A549 (cell line): ENCODE data around the gene CDX1. TPM values are rescaled to one million over a fixed set of nuclear protein-coding genes. Genes with fewer than 3 reads are reported as not detected.

ENCODE experiments used
- ATAC-seq, 2 experiments: fragments of 200-7000 bp in 1 of 2; fragments of >200 bp in 1 of 2; cut with Nextera tagmentation in 1 of 2; cut with Tn5 transposase in 1 of 2; 3 replicates each; pipeline versions ENCODE4 v1.8.0 to v1.9.1; 2018 to 2020; ENCODE audit warnings: mild to moderate bottlenecking in 1 of 2, moderate library complexity in 1 of 2
- CTCF ChIA-PET: fragments of 300-600 bp; sonication (Branson Sonifier 250); formaldehyde crosslinking; extraction: SDS; loops from one replicate; lab custom pipeline; 2021; ENCODE audit warnings: antibody characterized with exemption, inconsistent platforms; lab: Yijun Ruan, JAX
- POLR2A ChIA-PET: fragments of 350-600 bp; formaldehyde crosslinking; extraction: SDS; loops from one replicate; lab custom pipeline; 2021; ENCODE audit warnings: antibody characterized with exemption, inconsistent platforms; lab: Yijun Ruan, JAX
- DNase-seq, 2 experiments: peaks; one replicate each; pipeline versions ENCODE4 v3.0.0 to v3.0.0-alpha.2; 2011 to 2016; ENCODE audit warnings: low read depth in 1 of 2, low spot score in 1 of 2
- FAIRE-seq: peaks from 2 replicates; lab custom pipeline; 2011; peaks lifted over from hg19 to GRCh38; lab: Jason Lieb, UNC
- H3K27ac ChIP-seq, 2 experiments: fragments of >200 bp; sonication (Bioruptor Twin); formaldehyde crosslinking; 3 replicates each; pipeline ENCODE4 v1.5.1; 2016 to 2017
- H3K4me1 ChIP-seq: fragments of >200 bp; sonication (Bioruptor Twin); formaldehyde crosslinking; 3 replicates; pipeline ENCODE4 v1.6.1; 2016
- H3K4me2 ChIP-seq: fragments of >200 bp; sonication (Bioruptor Twin); formaldehyde crosslinking; 3 replicates; pipeline ENCODE4 v1.6.1; 2016
- H3K4me3 ChIP-seq: fragments of >200 bp; sonication (Bioruptor Twin); formaldehyde crosslinking; 3 replicates; pipeline ENCODE4 v1.5.1; 2016
- H3K9me3 ChIP-seq: fragments of >200 bp; sonication (Bioruptor Twin); formaldehyde crosslinking; 3 replicates; pipeline ENCODE4 v1.6.1; 2016
- BHLHE40 ChIP-seq: IDR thresholded peaks from 2 replicates; pipeline ENCODE4 v1.6.1; 2012; ENCODE audit warnings: low read depth, low read length, inconsistent platforms
- CHD2 ChIP-seq: fragments of 150-350 bp; IDR thresholded peaks from 2 replicates; pipeline ENCODE4 v1.6.1; 2014; ENCODE audit warnings: low read length; ENCODE audit not compliant: partially characterized antibody
- CTCF ChIP-seq: fragments of >200 bp; sonication (Bioruptor Twin); formaldehyde crosslinking; IDR thresholded peaks from 3 replicates; pipeline ENCODE4 v1.5.1; 2016
- FOSB ChIP-seq: fragments of 250-450 bp; sonication (Bioruptor Pico); IDR thresholded peaks from 2 replicates; pipeline ENCODE4 v1.5.0; 2020; ENCODE audit warnings: mild to moderate bottlenecking, moderate library complexity
- FOSL2 ChIP-seq, 2 experiments: fragments of 450-650 bp in 1 of 2; fragments of >200 bp in 1 of 2; sonication (Bioruptor Twin) in 1 of 2; formaldehyde crosslinking; IDR thresholded peaks; 2 replicates each; pipeline versions ENCODE4 v1.5.0 to v1.6.1; 2016 to 2020; ENCODE audit warnings: mild to moderate bottlenecking in 1 of 2, moderate library complexity in 1 of 2
- HOXA7 ChIP-seq: fragments of 250-450 bp; sonication (Bioruptor Pico); IDR thresholded peaks from 2 replicates; pipeline ENCODE4 v1.5.0; 2020; ENCODE audit warnings: mild to moderate bottlenecking, moderate library complexity
- HOXB5 ChIP-seq: fragments of 250-450 bp; sonication (Bioruptor Pico); IDR thresholded peaks from 2 replicates; pipeline ENCODE4 v1.5.0; 2020; ENCODE audit warnings: mild to moderate bottlenecking, moderate library complexity
- JUNB ChIP-seq: fragments of >200 bp; sonication (Bioruptor Twin); formaldehyde crosslinking; IDR thresholded peaks from 2 replicates; pipeline ENCODE4 v1.6.1; 2016
- MAFK ChIP-seq: fragments of 450-650 bp; IDR thresholded peaks from 2 replicates; pipeline ENCODE4 v1.6.1; 2014; ENCODE audit not compliant: partially characterized antibody
- MAX ChIP-seq: IDR thresholded peaks from 2 replicates; pipeline ENCODE4 v1.6.1; 2012
- MYC ChIP-seq: IDR thresholded peaks from 2 replicates; pipeline ENCODE4 v1.6.1; 2012; ENCODE audit warnings: mild to moderate bottlenecking, inconsistent platforms, low read length, improper control_type of control experiment, borderline replicate concordance
- NPAS2 ChIP-seq: fragments of 250-450 bp; sonication (Bioruptor Pico); IDR thresholded peaks from 2 replicates; pipeline ENCODE4 v1.8.0; 2022; ENCODE audit warnings: mild to moderate bottlenecking, moderate library complexity, borderline replicate concordance
- REST ChIP-seq: fragments of 200-600 bp; sonication (generic); IDR thresholded peaks from 2 replicates; pipeline ENCODE4 v1.6.1; 2016; ENCODE audit warnings: antibody characterized with exemption, mild to moderate bottlenecking, moderate library complexity
- RFX5 ChIP-seq: fragments of 450-650 bp; IDR thresholded peaks from 2 replicates; pipeline ENCODE4 v1.7.1; 2014; ENCODE audit warnings: antibody characterized with exemption, mild to moderate bottlenecking, moderate library complexity
- ZNF302 ChIP-seq: fragments of 250-450 bp; sonication (Bioruptor Pico); IDR thresholded peaks from 2 replicates; pipeline ENCODE4 v1.9.0; 2021; ENCODE audit warnings: inconsistent platforms, mild to moderate bottlenecking, moderate library complexity
- WGBS: methylation state at CpG from one replicate; pipeline ENCODE4 v1.1.6; 2017; ENCODE audit errors: missing lambda C conversion rate; 5-methylcytosine and 5-hydroxymethylcytosine counted together
- polyA plus RNA-seq, 4 experiments: library from polyadenylated mRNA; depleted of rRNA in 3 of 4; stranded (reverse); fragments of >200 nt; fragmentation: RNase III in 1 of 4; extraction: RNeasy Plus Mini Kit Qiagen cat#74134 plus additional on column Dnase treatment in 1 of 4; gene quantifications; 2 replicates in 3 of 4; 3 replicates in 1 of 4; pipeline ENCODE4 v1.2.3, GENCODE V29; 2011 to 2017
- TF ChIP-seq, protein P1 (sequence below): fragments of 150-350 bp; IDR thresholded peaks from 2 replicates; pipeline ENCODE4 v1.6.1; 2014; ENCODE audit warnings: low read depth, mild to moderate bottlenecking, low read length
- TF ChIP-seq, protein P2 (sequence below): IDR thresholded peaks from 2 replicates; pipeline ENCODE4 v1.6.1; 2012
- TF ChIP-seq, protein P3 (sequence below): IDR thresholded peaks from 2 replicates; pipeline ENCODE4 v1.6.1; 2012; ENCODE audit warnings: low read depth, borderline replicate concordance

CDX1 gene
- polyA plus RNA-seq, 2 of the 4 experiments (the other 2 are of a cell fraction) = not detected

- DNase-seq = no peak
- H3K4me2 ChIP-seq = no peak overlapping the region
- H3K27ac ChIP-seq = no peak overlapping the region
- TF ChIP-seq REST (no peak), MAFK (no peak), BHLHE40 (no peak), MYC (no peak), CTCF (no peak), MAX (no peak), HOXB5 (CRISPR knock-in tag) (no peak), RFX5 (no peak), JUNB (no peak), HOXA7 (no peak), CHD2 (no peak)
- TF ChIP-seq, protein P1, sequence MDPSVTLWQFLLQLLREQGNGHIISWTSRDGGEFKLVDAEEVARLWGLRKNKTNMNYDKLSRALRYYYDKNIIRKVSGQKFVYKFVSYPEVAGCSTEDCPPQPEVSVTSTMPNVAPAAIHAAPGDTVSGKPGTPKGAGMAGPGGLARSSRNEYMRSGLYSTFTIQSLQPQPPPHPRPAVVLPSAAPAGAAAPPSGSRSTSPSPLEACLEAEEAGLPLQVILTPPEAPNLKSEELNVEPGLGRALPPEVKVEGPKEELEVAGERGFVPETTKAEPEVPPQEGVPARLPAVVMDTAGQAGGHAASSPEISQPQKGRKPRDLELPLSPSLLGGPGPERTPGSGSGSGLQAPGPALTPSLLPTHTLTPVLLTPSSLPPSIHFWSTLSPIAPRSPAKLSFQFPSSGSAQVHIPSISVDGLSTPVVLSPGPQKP = no peak
- TF ChIP-seq, protein P2, sequence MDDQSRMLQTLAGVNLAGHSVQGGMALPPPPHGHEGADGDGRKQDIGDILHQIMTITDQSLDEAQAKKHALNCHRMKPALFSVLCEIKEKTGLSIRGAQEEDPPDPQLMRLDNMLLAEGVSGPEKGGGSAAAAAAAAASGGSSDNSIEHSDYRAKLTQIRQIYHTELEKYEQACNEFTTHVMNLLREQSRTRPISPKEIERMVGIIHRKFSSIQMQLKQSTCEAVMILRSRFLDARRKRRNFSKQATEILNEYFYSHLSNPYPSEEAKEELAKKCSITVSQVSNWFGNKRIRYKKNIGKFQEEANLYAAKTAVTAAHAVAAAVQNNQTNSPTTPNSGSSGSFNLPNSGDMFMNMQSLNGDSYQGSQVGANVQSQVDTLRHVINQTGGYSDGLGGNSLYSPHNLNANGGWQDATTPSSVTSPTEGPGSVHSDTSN = no peak
- TF ChIP-seq, all 56 proteins: peak for 0
- peaks cover 7% of the 10 kb centered on the region; the same call in 1 of the 3 replicates for H3K4me1 ChIP-seq
- ATAC-seq (no peak), FAIRE-seq (no peak)
- H3K9me3 ChIP-seq = no peaks in the 10 kb centered on the region
- CTCF ChIA-PET = interaction anchor here (0.7 to 2.5 kb wide), 7 partner anchors 10 to 377 kb away, joined by 3 to 5 read pairs (median 3); no protein-coding TSS in a partner anchor
- POLR2A ChIA-PET = no interaction called here
- 70% methylated on average over 6 of the region's 6 CpGs for WGBS
- no peak overlapping the region for H3K4me3 ChIP-seq
These were observed 44.1 kb downstream of the CDX1 start for GRCh38 chr5:150210644-150211043.

DNA sequence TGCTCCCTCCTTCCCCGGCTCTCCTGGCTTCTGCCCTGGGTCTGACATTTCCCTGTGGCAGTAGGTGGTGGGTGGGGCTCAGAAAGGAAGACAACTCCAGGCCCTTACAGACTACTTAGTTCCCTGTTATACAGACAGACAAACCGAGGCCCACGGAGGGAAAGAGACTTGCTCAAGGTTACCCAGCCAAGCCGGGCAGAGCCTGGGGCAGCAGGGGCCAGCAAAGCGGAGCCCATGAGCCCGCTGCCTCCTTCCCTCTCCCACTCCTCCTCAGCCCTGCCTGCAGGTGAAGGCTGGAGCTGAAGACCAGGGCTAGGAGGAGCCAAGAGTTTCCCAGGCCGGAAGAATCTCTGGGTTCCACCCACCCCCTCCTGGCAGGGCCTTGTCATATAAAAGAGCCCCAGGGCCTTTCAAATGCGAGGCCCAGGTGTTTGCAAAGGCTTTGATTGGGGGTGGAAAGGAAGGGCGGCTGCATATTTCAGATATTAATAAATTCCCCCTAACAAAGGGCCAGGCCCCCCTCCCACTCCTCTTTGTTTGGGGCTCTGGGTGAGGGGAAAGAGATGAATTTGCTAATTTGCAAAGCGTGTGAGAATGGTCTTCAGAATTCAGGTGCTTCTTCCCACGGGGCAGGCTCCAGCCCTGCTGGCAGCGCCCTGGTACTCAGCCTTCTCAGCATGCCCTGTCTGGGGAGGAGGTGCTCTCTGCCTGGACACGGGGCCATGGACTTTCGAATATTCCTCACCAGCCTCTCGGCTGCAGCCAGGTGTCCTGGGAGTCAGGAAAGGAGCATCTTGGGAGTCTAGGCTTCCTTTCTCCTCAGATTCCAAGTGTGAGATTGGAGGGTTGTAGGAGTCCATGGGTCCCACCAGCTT lies 44.8 kb downstream of the CDX1 start:
- 77% methylated on average over 12 of the region's 15 CpGs for WGBS
- no peaks in the 10 kb centered on the region for H3K9me3 ChIP-seq
- H3K27ac ChIP-seq = peak overlapping the region in 1 of 2 experiments; percentile 22; a peak in 1 of 6 replicates
- peaks cover 7% of the 10 kb centered on the region; the same call in 1 of the 3 replicates for H3K4me1 ChIP-seq
- no peak for DNase-seq
- ATAC-seq = no peak
- H3K4me3 ChIP-seq = no peak overlapping the region
- POLR2A ChIA-PET = no interaction called here
- no peak overlapping the region for H3K4me2 ChIP-seq
- CTCF ChIA-PET = interaction anchor here (0.7 to 2.5 kb wide), 5 partner anchors 9 to 377 kb away, joined by 3 to 5 read pairs (median 3); no protein-coding TSS in a partner anchor
- FAIRE-seq = no peak
- no peak for TF ChIP-seq FOSB (CRISPR knock-in tag)
- TF ChIP-seq, protein P3, sequence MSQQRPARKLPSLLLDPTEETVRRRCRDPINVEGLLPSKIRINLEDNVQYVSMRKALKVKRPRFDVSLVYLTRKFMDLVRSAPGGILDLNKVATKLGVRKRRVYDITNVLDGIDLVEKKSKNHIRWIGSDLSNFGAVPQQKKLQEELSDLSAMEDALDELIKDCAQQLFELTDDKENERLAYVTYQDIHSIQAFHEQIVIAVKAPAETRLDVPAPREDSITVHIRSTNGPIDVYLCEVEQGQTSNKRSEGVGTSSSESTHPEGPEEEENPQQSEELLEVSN = no peak
- no peak for TF ChIP-seq FOSL2 (IDR thresholded peaks at IDR 0.05)
- TF ChIP-seq FOSL2 (CRISPR knock-in tag; IDR thresholded peaks at IDR 0.05) = no peak
- TF ChIP-seq NPAS2 (CRISPR knock-in tag) = no peak
- TF ChIP-seq ZNF302 = no peak
